ENCODE data around the gene CMTM3.
"Not testable (repeated sequence)": the region's sequence is repeated elsewhere in the genome, so short reads cannot be mapped to it uniquely, and the experiment has no call there.

Gene CMTM3

DNA sequence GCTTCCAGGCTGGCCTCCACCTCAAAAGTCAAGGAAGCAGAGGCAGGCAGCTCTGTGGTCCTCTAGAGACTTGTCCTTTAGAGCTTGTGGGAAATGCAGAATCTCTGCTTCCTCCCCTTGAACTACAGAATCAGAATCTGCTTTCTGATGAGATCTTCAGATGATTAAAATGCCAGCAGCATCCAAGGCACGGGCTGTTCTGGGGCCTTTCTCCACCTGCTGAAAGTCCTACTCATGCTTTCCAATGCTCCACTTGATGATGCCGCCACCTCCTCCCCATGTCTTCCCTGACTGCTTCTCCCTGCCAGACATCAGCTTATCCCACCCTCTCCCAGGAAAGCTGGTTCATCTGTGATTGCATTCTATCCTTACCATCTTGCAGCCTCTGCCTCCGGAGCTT, 33.3 kb downstream of the CMTM3 start:
- DNase-seq, result no peak

DNA sequence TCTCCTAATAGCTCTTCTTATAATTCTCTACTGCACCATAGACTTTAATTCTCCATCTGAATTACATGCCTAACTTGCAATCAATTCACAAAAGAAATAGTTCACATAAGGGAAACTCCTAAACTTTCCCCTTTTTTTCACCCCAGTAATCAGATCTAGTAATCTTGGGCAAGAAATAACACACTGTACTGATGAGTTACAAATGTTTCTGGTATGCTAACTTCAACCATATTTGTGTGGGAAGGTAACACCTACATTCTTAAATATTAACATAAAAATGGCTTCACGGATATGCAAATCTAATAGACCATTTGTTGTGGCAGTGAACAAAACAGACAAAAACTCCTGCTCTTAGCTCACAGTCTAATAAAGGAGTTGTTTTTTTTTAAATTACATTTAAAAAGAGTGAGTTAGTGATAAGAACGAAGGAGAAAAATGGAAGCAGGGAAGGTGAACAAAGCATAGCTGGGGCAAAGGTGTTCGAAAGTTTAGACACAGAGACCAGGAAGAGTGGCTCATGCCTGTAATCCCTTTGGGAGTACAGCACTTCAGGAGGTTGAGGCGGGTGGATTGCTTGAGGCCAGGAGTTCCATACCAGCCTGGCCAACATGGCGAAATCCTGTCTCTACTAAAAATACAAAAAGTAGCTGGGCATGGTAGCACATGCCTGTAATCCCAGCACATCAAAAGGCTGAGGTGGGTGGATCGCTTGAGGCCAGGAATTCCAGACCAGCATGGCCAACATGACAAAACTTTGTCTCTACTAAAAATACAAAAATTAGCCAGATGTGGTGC, 34.8 kb downstream of the CMTM3 start:
- no peak for DNase-seq

DNA sequence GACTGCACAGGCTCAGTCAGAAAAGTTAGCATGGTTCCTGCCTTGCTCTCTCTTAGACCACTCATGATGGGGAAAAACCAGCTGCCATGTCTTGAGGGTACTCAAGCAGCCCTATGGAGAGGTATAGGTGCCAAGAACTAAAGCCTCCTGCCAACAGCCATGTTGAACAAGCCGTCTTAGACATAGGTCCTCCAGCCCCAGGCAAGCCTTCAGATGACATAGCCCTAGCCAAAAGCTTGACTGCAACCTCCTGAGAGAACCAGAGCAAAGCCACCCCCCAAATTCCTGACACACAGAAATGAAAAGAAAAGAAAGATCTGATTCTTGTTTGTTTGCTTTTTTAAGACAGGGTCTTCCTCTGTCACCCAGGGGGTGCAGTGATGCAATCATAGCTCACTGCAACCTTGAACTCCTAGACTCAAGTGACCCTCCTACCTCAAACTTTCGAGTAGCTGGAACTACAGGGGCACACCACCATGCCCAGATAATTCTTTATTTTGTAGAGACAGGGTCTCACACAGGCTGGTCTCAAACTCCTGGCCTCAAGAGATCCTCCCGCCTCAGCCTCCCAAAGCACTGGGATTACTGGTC, 36.3 kb downstream of the CMTM3 start:
- DNase-seq, result no peak

DNA sequence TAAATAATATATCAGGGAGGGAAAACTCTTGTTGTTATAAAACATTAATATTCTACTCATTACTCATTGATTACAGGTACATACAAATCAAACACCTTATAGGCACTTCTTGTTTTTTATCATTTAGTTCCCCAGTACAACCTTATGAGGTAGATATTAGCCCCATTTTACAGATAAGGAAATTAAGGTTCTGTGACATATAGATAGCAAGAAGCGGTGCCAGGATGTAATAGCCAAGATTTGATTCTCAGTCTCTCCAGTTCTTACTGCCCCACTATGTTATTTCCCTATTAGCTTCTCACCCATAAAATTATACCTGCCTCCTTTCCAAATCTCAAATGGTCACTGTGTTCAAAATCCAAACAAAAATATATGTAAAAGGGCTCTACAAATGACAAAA, 36.9 kb downstream of the CMTM3 start:
- no peak for DNase-seq

- DNase-seq, result no peak
Observed at GRCh38 chr16:66647866-66648265, 43.4 kb downstream of the CMTM3 start.

GRCh38 chr16:66649167-66649566, 44.7 kb downstream of the CMTM3 start:
- no peak for DNase-seq

DNA sequence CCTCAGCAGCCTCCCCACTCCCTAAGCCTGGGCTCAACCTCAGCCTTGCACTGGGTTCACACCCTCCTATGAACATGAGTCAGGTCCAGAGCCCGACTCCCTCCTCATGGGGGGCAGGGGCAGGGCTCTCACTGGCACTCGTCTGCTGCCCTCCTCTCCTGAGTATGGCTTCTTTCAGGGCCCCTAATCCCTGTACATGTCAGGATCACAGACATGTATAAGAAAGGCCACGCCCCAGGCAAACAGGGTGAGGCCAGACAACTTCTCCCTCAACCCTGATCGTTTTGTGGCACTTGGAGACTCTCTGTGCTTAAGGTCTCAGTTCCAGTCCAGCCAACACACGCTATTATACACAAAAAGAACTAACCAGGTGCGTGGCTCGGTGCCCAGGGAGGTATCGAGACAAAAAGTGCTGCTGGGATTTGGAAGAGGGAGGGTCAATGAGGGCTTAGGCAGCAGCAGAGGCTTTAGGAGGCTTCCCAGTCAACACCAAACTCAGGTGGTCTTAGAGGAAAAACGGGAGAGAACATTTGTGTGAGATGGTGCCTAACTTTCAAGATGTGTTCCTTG, 45.2 kb downstream of the CMTM3 start:
- no peak for DNase-seq

DNA sequence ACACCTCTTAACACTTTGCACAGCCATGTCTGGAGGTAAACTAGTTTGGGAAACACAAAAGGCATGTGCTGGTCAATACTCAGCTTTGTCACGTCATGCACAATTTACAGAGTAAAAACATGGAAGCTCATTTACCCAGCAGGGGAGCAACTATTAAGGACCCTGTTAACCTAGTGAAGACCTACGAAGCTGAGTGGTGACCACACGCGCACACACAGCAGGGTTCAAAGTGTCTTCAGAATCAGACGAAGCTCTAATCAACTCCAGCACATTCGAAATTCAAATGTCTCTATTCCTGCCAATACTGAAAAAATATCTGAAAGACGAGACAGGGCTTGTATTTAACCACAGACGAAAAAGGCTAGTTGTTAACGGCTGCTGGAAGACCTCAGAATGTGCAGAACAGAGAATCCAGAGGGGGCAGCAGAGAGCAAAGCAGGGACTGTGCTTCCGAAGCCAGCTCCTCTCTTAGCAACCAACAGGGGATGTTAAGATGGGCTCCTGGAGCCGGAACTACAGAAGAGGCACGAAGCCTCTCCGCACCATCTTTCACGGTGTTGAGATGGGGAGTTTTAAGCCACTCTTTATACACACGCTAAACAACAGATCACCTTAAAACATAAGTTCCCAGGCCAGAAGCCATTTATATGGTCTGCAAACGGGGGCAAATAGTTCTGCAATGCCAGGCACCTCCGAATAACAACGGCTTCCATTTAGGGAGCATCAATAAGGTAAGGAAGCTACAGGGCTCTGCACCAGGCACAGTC, 46.4 kb downstream of the CMTM3 start:
- DNase-seq, result peak; percentile 60 to 67

DNA sequence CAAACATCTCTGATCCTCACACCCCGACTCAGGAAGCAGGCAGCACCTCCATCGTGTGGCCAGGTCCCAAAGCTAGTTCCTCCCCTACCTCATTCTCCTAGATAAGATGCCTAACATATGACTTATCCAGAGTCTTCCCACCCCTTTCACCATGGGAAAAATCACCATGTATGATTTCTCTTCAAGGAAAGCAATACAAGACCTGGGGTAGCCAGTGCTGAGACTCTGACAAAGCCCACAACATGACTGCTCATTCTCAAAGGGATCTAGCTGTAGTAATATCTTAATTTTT, 46.9 kb downstream of the CMTM3 start:
- DNase-seq, result no peak

GRCh38 chr16:66651965-66652364, 47.5 kb downstream of the CMTM3 start:
- DNase-seq, result no peak

GRCh38 chr16:66652661-66653360, 48.3 kb downstream of the CMTM3 start:
- DNase-seq, result no peak

- no peak for DNase-seq
Observed at GRCh38 chr16:66653581-66654350, 49.3 kb downstream of the CMTM3 start.

GRCh38 chr16:66656547-66656946, 52.0 kb downstream of the CMTM3 start:
- DNase-seq, result no peak

- DNase-seq, result no peak
Observed at GRCh38 chr16:66658143-66658859, 53.8 kb downstream of the CMTM3 start.

GRCh38 chr16:66658860-66659190, 54.3 kb downstream of the CMTM3 start:
- DNase-seq, result no peak

DNA sequence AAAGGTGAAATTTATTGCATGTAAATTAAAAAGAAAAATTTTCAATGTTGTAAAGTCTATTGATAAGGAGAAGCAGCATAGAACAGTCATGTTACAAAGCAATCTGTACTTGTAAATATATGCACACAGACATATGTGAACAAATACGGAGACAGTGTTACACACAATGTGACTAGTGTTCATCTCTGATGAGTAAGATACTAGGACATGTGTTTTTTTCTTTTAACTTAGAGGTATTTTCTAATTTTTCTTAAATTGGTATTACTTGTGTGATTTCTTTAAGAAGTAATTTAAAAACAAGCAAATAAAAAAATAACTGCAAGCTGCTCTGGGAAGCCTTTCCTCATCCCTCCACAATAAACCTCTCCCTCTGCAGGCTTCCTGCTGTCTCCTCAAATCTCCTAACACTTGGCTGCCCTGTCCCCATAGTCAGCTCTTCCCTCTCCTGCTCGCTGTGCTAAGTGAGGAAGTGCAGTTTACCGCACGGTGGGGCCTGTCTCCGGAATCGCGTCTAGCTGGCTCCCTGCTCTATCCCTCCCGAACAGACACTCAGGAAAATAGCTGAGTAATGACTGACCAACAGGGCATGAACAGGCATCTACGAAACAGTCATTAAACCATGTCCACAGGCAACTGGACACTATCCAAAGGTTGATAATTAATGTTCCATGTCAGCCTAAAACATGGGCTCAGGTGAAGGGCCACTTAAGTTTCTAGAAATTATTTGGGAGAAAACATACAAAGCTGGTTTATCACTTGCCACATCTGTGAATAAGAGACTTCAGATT, 56.1 kb downstream of the CMTM3 start:
- peak in 1 of 2 experiments; percentile 61 for DNase-seq

GRCh38 chr16:66661210-66661560, 56.7 kb downstream of the CMTM3 start:
- no peak for DNase-seq

GRCh38 chr16:66661671-66662346, 57.3 kb downstream of the CMTM3 start:
- not testable (repeated sequence) for DNase-seq

DNA sequence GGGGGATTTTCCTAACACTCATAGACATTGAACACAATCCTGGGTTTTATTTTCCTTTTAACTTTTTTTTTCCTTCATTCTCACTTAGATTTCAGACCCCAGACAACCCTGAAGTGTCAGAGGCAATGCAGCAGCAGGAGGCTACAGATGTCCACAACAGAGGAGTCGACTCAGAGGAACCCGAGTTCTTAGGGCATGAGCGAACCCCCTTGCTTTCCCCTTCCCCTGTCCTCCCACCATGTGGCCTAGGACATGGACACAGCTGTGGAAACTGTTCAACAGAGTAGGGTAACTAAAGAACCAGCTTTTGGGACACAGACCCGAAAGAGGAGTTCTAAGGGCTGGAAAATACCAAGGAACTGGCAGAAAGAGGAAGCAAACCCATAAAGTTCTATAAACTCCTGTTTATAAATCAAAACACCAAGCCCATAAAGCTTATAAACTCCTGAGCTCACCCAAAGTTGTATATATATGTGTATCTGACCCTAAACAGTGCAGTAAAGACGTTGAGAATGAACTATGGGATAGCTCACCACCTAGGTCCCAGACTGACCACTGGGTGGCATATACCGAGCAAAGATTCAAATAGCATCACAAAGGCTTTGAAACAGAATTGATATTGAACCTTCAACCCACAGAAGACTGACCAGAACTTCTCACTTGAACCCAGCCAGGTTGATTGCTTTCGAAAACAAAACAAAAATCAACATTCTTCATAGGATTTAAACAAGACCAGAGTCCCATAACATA, 58.1 kb downstream of the CMTM3 start:
- DNase-seq, result no peak

All from cerebellar nuclear complex (tissue), 1 donor.